Effector memory CD4-positive, alpha-beta T cell (primary cell): Measurements from ENCODE around the gene C1QTNF5.

Source experiments
- DNase-seq, 3 donors: peaks; one replicate each; pipeline ENCODE4 v3.0.0-alpha.2; 2020
- H3K27ac ChIP-seq: 2 replicates; pipeline ENCODE4 v1.7.0; 2013; ENCODE audit warnings: mild to moderate bottlenecking, low read length, moderate library complexity; ENCODE audit not compliant: insufficient read depth, poor library complexity, severe bottlenecking
- H3K27me3 ChIP-seq: replicated peaks from 2 replicates; pipeline ENCODE4 v1.7.0; 2013; ENCODE audit warnings: mild to moderate bottlenecking, low read length; ENCODE audit not compliant: insufficient read depth, control insufficient read depth, poor library complexity, severe bottlenecking
- H3K36me3 ChIP-seq: 2 replicates; pipeline ENCODE4 v1.7.0; 2013; ENCODE audit warnings: mild to moderate bottlenecking, low read length, moderate library complexity; ENCODE audit not compliant: control insufficient read depth, insufficient read depth
- H3K4me1 ChIP-seq: 2 replicates; pipeline ENCODE4 v1.7.0; 2013; ENCODE audit warnings: low read length, mild to moderate bottlenecking; ENCODE audit not compliant: control insufficient read depth, insufficient read depth, poor library complexity, severe bottlenecking
- H3K4me3 ChIP-seq: 2 replicates; pipeline ENCODE4 v1.7.0; 2013; ENCODE audit warnings: low read length, low read depth, mild to moderate bottlenecking; ENCODE audit not compliant: insufficient read depth, poor library complexity, severe bottlenecking
- H3K9me3 ChIP-seq: 2 replicates; pipeline ENCODE4 v1.7.0; 2013; ENCODE audit warnings: mild to moderate bottlenecking, low read length, moderate library complexity; ENCODE audit not compliant: control insufficient read depth

The C1QTNF5 gene

GRCh38 chr11:119322921-119323531, 17.7 kb downstream of the C1QTNF5 start:
- Histone ChIP-seq H3K27ac (no peak overlapping the region), H3K36me3 (no peaks in the 10 kb centered on the region), H3K27me3 (no peaks in the 10 kb centered on the region), H3K4me1 (peaks cover 30% of the 10 kb centered on the region), H3K9me3 (no peaks in the 10 kb centered on the region), H3K4me3 (no peak overlapping the region)
- no peak for DNase-seq

GRCh38 chr11:119322360-119322739, 18.3 kb downstream of the C1QTNF5 start:
- Histone ChIP-seq H3K27me3 (peaks cover 3% of the 10 kb centered on the region), H3K9me3 (no peaks in the 10 kb centered on the region), H3K36me3 (no peaks in the 10 kb centered on the region), H3K4me3 (no peak overlapping the region), H3K4me1 (peaks cover 32% of the 10 kb centered on the region), H3K27ac (no peak overlapping the region)
- no peak for DNase-seq

GRCh38 chr11:119320776-119321524, 19.7 kb downstream of the C1QTNF5 start:
- Histone ChIP-seq H3K4me1 (peaks cover 43% of the 10 kb centered on the region), H3K9me3 (no peaks in the 10 kb centered on the region), H3K4me3 (peak overlapping the region; percentile 56), H3K36me3 (no peaks in the 10 kb centered on the region), H3K27me3 (peaks cover 9% of the 10 kb centered on the region), H3K27ac (peak overlapping the region; percentile 46)
- peak in 2 of 3 donors; percentile 20 to 41 for DNase-seq

GRCh38 chr11:119320240-119320775, 20.4 kb downstream of the C1QTNF5 start:
- no peaks in the 10 kb centered on the region for H3K36me3 ChIP-seq
- H3K27me3 ChIP-seq = peaks cover 15% of the 10 kb centered on the region
- peaks cover 49% of the 10 kb centered on the region for H3K4me1 ChIP-seq
- DNase-seq = no peak
- H3K9me3 ChIP-seq = no peaks in the 10 kb centered on the region
- peak overlapping the region; percentile 56 for H3K4me3 ChIP-seq
- peak overlapping the region; percentile 46 for H3K27ac ChIP-seq

- no peak overlapping the region for H3K27ac ChIP-seq
- peaks cover 55% of the 10 kb centered on the region for H3K4me1 ChIP-seq
- H3K27me3 ChIP-seq = peaks cover 20% of the 10 kb centered on the region
- no peak for DNase-seq
- no peaks in the 10 kb centered on the region for H3K36me3 ChIP-seq
- H3K4me3 ChIP-seq = no peak overlapping the region
- H3K9me3 ChIP-seq = no peaks in the 10 kb centered on the region
Observed at GRCh38 chr11:119319700-119320239, 20.9 kb downstream of the C1QTNF5 start.

- no peak overlapping the region for H3K4me3 ChIP-seq
- H3K27me3 ChIP-seq = peaks cover 21% of the 10 kb centered on the region
- H3K4me1 ChIP-seq = peaks cover 56% of the 10 kb centered on the region
- peak overlapping the region; percentile 27 for H3K27ac ChIP-seq
- no peaks in the 10 kb centered on the region for H3K9me3 ChIP-seq
- no peak for DNase-seq
- H3K36me3 ChIP-seq = no peaks in the 10 kb centered on the region
Observed at GRCh38 chr11:119319136-119319699, 21.5 kb downstream of the C1QTNF5 start.

- no peak overlapping the region for H3K4me3 ChIP-seq
- H3K9me3 ChIP-seq = no peaks in the 10 kb centered on the region
- H3K36me3 ChIP-seq = no peaks in the 10 kb centered on the region
- H3K27ac ChIP-seq = peak overlapping the region; percentile 27
- peak; percentile 33 to 58 (median 56) for DNase-seq
- peaks cover 21% of the 10 kb centered on the region for H3K27me3 ChIP-seq
- peaks cover 56% of the 10 kb centered on the region for H3K4me1 ChIP-seq
Observed at GRCh38 chr11:119318240-119319135, 22.2 kb downstream of the C1QTNF5 start.

GRCh38 chr11:119317592-119318239, 23.0 kb downstream of the C1QTNF5 start:
- H3K36me3 ChIP-seq = no peaks in the 10 kb centered on the region
- no peak overlapping the region for H3K4me3 ChIP-seq
- H3K27me3 ChIP-seq = peaks cover 21% of the 10 kb centered on the region
- H3K4me1 ChIP-seq = peaks cover 56% of the 10 kb centered on the region
- no peaks in the 10 kb centered on the region for H3K9me3 ChIP-seq
- H3K27ac ChIP-seq = no peak overlapping the region
- DNase-seq = no peak
